HL-60 (cell line): ENCODE results near the gene ZNF106.

Experiments
- DNase-seq, 2 experiments: peaks; one replicate each; pipeline ENCODE4 v3.0.0-alpha.2; 2010 to 2020; ENCODE audit warnings: low read depth in 1 of 2, low spot score in 1 of 2
- H3K27ac ChIP-seq: fragments of 250-450 bp; sonication (Bioruptor Pico); replicated peaks from 2 replicates; pipeline ENCODE4 v1.5.1; 2020; ENCODE audit warnings: mild to moderate bottlenecking, moderate library complexity
- H3K27me3 ChIP-seq: fragments of 250-450 bp; sonication (Bioruptor Pico); 2 replicates; pipeline ENCODE4 v1.5.1; 2021; ENCODE audit warnings: mild to moderate bottlenecking, moderate library complexity; ENCODE audit not compliant: insufficient read depth, poor library complexity, severe bottlenecking
- H3K4me3 ChIP-seq: replicated peaks from 2 replicates; pipeline ENCODE4 v1.5.1; 2011; ENCODE audit warnings: mild to moderate bottlenecking, control low read depth, low read length; ENCODE audit not compliant: insufficient read depth
- CTCF ChIP-seq: IDR thresholded peaks from one replicate; pipeline ENCODE4 v1.5.1; 2011; ENCODE audit warnings: low read length, control low read depth, inconsistent platforms; ENCODE audit not compliant: insufficient read depth
- GABPA ChIP-seq: IDR thresholded peaks from 2 replicates; pipeline ENCODE4 v1.6.1; 2012; ENCODE audit warnings: low read depth
- POLR2AphosphoS5 ChIP-seq: IDR thresholded peaks from 2 replicates; pipeline ENCODE4 v1.6.1; 2012; ENCODE audit warnings: low read depth
- REST ChIP-seq: IDR thresholded peaks from 2 replicates; pipeline ENCODE4 v1.6.1; 2012; ENCODE audit warnings: low read depth; ENCODE audit not compliant: insufficient replicate concordance
- SPI1 ChIP-seq: IDR thresholded peaks from 2 replicates; pipeline ENCODE4 v1.6.1; 2012; ENCODE audit warnings: low read depth, mild to moderate bottlenecking, borderline replicate concordance

The ZNF106 gene

GRCh38 chr15:42508263-42508690 is 17.3 kb upstream of the ZNF106 start:
- no peak for DNase-seq
- no peak overlapping the region for H3K27ac ChIP-seq
- no peak for TF ChIP-seq REST
- TF ChIP-seq SPI1: no peak
- no peak for TF ChIP-seq GABPA
- TF ChIP-seq POLR2AphosphoS5: no peak
- no peak for TF ChIP-seq CTCF
- no peaks in the 10 kb centered on the region for H3K27me3 ChIP-seq
- H3K4me3 ChIP-seq: no peak overlapping the region

GRCh38 chr15:42507514-42507913 is 16.6 kb upstream of the ZNF106 start:
- Histone ChIP-seq H3K27me3 (no peaks in the 10 kb centered on the region), H3K27ac (no peak overlapping the region), H3K4me3 (no peak overlapping the region)
- TF ChIP-seq GABPA (no peak), REST (no peak), POLR2AphosphoS5 (no peak), SPI1 (no peak), CTCF (no peak)
- no peak for DNase-seq

- no peak for DNase-seq
- no peak overlapping the region for H3K4me3 ChIP-seq
- H3K27ac ChIP-seq: no peak overlapping the region
- TF ChIP-seq REST (no peak), CTCF (no peak), GABPA (no peak), POLR2AphosphoS5 (no peak), SPI1 (no peak)
- H3K27me3 ChIP-seq: no peaks in the 10 kb centered on the region
These were observed 13.7 kb upstream of the ZNF106 start for GRCh38 chr15:42504631-42505030.
